ENCODE measurements around the gene ARPC1B.

- TF ChIP-seq CTCF (IDR thresholded peaks at IDR 0.05) (no peak), POLR2AphosphoS5 (IDR thresholded peaks at IDR 0.05) (no peak), POLR2A (IDR thresholded peaks at IDR 0.05) (no peak), EP300 (IDR thresholded peaks at IDR 0.05) (no peak)
Measured at GRCh38 chr7:99402854-99403253, 28.3 kb downstream of the ARPC1B start.
